ENCODE results near the gene RNF208.
"Not testable (repeated sequence)": the region's sequence is repeated elsewhere in the genome, so short reads cannot be mapped to it uniquely, and the experiment has no call there.

RNF208 gene

GRCh38 chr9:137253717-137254623 lies 31.9 kb upstream of the RNF208 start:
- DNase-seq (ENCODE audit: low spot score): peak; percentile 21

GRCh38 chr9:137252555-137253506 lies 30.8 kb upstream of the RNF208 start:
- peak; percentile 19 for DNase-seq (ENCODE audit: low spot score)

GRCh38 chr9:137251490-137252268 lies 29.6 kb upstream of the RNF208 start:
- DNase-seq (ENCODE audit: low spot score): no peak

- peak; percentile 19 for DNase-seq (ENCODE audit: low spot score)
Observed at GRCh38 chr9:137251194-137251461, 29.1 kb upstream of the RNF208 start, which contains the start of gene STPG3. Gene STPG3 (plus strand): TSS chr9:137251286. CDS start chr9:137251287, 1 bp downstream.

- DNase-seq (ENCODE audit: low spot score): peak; percentile 31
Observed at GRCh38 chr9:137250329-137251193, 28.5 kb upstream of the RNF208 start.

- peak; percentile 22 for DNase-seq (ENCODE audit: low spot score)
Observed at GRCh38 chr9:137247916-137248175, 25.8 kb upstream of the RNF208 start.

- DNase-seq (ENCODE audit: low spot score): no peak
Observed at GRCh38 chr9:137247135-137247915, 25.3 kb upstream of the RNF208 start.

GRCh38 chr9:137245450-137246421 lies 23.7 kb upstream of the RNF208 start:
- DNase-seq (ENCODE audit: low spot score): no peak

- DNase-seq (ENCODE audit: low spot score): peak; percentile 48
Observed at GRCh38 chr9:137244486-137245449, 22.7 kb upstream of the RNF208 start.

- DNase-seq (ENCODE audit: low spot score): peak; percentile 50
Observed at GRCh38 chr9:137243626-137244485, 21.8 kb upstream of the RNF208 start.

GRCh38 chr9:137243266-137243625 lies 21.2 kb upstream of the RNF208 start:
- DNase-seq (ENCODE audit: low spot score): not testable (repeated sequence)

GRCh38 chr9:137242269-137243203 lies 20.5 kb upstream of the RNF208 start:
- DNase-seq (ENCODE audit: low spot score): peak; percentile 70

GRCh38 chr9:137241490-137242268 lies 19.6 kb upstream of the RNF208 start:
- DNase-seq (ENCODE audit: low spot score): peak; percentile 87

GRCh38 chr9:137240841-137241489 lies 18.9 kb upstream of the RNF208 start, which contains the start of gene TUBB4B:
Gene TUBB4B (plus strand): TSS chr9:137241287. CDS start chr9:137241361, 74 bp downstream.
- peak; percentile 100 for DNase-seq (ENCODE audit: low spot score)
